HFF-Myc (cell line): ENCODE measurements around the gene PLEKHG1.

Experiments used
- DNase-seq: peaks from one replicate; pipeline ENCODE4 v3.0.0-alpha.2; 2011; ENCODE audit warnings: low read depth; ENCODE audit errors: extremely low read depth
- H3K4me3 ChIP-seq: replicated peaks from 2 replicates; pipeline ENCODE4 v1.5.1; 2011; ENCODE audit warnings: low read depth, mild to moderate bottlenecking, control low read depth, low read length
- CTCF ChIP-seq: IDR thresholded peaks from 2 replicates; pipeline ENCODE4 v1.5.1; 2012; ENCODE audit warnings: mild to moderate bottlenecking, low read depth, low read length, control low read depth; ENCODE audit errors: missing control alignments

Gene PLEKHG1

GRCh38 chr6:150575836-150576235 lies 23.8 kb upstream of the PLEKHG1 start:
- no peak for TF ChIP-seq CTCF
- H3K4me3 ChIP-seq: no peak overlapping the region
- no peak for DNase-seq

- no peak overlapping the region for H3K4me3 ChIP-seq
- no peak for TF ChIP-seq CTCF
- no peak for DNase-seq
These were observed 22.9 kb upstream of the PLEKHG1 start for GRCh38 chr6:150576651-150577226.

GRCh38 chr6:150579611-150580010 lies 20.1 kb upstream of the PLEKHG1 start:
- no peak for DNase-seq
- TF ChIP-seq CTCF: no peak
- H3K4me3 ChIP-seq: no peak overlapping the region

GRCh38 chr6:150580489-150580888 lies 19.2 kb upstream of the PLEKHG1 start:
- H3K4me3 ChIP-seq: no peak overlapping the region
- no peak for DNase-seq
- no peak for TF ChIP-seq CTCF

GRCh38 chr6:150584065-150584464 lies 15.6 kb upstream of the PLEKHG1 start:
- no peak overlapping the region for H3K4me3 ChIP-seq
- no peak for DNase-seq
- no peak for TF ChIP-seq CTCF

- no peak overlapping the region for H3K4me3 ChIP-seq
- TF ChIP-seq CTCF: no peak
- DNase-seq: no peak
These were observed 15.1 kb upstream of the PLEKHG1 start for GRCh38 chr6:150584596-150584995.

GRCh38 chr6:150586850-150587359 lies 12.8 kb upstream of the PLEKHG1 start:
- no peak overlapping the region for H3K4me3 ChIP-seq
- no peak for DNase-seq
- no peak for TF ChIP-seq CTCF
